ENCODE results near the gene P4HA3.

The P4HA3 gene

DNA sequence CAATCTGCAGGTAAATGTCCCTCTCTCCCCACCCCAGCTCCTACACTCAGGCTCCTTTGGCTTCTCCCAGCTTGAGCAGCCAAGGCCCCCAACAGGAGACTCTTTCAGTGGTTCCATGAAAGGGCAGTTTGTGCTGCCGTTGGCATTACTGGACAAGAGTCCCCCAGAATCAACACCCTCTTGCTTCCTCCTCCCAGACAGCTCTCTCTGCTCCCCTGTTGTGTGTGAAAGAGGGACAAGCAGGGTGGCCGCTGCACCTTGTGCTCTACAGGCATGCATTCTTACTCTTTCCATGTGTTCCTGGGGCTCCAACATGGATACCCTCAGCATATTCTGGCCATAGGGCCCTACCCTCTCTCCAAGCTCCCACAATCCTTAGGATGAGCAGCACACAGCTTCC, 48.7 kb downstream of the P4HA3 start:
- DNase-seq: no peak

DNA sequence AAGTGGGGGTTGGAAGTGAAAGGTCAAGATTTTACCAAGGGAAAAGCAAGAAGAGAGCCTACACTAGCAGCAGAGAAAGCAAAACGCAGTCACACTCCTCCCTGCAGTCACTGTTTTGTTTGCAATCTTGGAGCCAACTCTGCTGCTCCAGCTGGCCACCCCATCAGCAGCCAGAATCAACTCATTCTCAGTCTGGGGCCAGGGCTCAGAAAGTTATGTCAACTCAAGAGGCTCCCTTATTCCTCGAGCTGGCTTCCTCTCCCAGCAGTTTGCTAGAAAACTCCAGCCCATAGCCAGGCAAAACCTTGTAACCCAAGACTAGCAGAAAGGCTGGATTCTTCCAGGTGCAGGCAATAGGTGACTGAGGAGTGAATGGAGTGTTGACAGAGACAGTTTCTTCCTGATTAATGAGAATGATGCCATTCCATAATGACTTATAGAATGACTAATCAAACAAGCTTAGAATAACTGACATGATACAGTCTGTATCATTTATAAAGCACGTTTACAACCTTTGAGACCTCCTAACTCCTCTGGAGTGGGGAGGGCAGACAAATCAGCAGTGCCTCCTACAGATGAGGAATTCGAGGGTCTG, 53.4 kb downstream of the P4HA3 start:
- DNase-seq: peak; percentile 59

GRCh38 chr11:74256378-74257133, 54.9 kb downstream of the P4HA3 start:
- no peak for DNase-seq

GRCh38 chr11:74255741-74256375, 55.6 kb downstream of the P4HA3 start:
- peak; percentile 69 for DNase-seq

GRCh38 chr11:74253361-74253760, 58.1 kb downstream of the P4HA3 start:
- DNase-seq: no peak

GRCh38 chr11:74249496-74249895, 61.9 kb downstream of the P4HA3 start:
- no peak for DNase-seq

GRCh38 chr11:74248469-74248868, 63.0 kb downstream of the P4HA3 start:
- DNase-seq: no peak

GRCh38 chr11:74238243-74238642, 73.2 kb downstream of the P4HA3 start:
- DNase-seq: no peak

GRCh38 chr11:74237541-74237940, 73.9 kb downstream of the P4HA3 start:
- DNase-seq: no peak

- DNase-seq: no peak
These were observed 76.3 kb downstream of the P4HA3 start for GRCh38 chr11:74235121-74235520.

DNA sequence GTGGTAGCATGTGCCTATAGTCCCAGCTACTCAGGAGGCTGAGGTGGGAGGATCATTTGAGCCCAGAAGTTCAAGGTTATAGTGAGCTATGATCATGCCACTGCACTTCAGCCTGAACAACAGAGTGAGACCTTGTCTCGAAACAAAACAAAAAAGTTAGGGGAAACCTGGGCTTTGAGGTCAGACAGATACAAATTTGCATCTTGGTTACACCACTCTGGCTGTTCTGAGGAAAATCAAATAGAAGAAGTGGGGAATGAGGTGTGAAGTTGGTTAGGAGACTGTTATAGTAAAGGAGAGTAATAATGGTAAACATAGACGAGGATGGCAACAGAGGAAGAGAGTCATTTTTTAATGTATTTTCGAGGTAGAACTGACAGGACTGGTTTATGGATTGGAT, 77.8 kb downstream of the P4HA3 start:
- DNase-seq: no peak

- DNase-seq: no peak
These were observed 79.0 kb downstream of the P4HA3 start for GRCh38 chr11:74232311-74232950.

DNA sequence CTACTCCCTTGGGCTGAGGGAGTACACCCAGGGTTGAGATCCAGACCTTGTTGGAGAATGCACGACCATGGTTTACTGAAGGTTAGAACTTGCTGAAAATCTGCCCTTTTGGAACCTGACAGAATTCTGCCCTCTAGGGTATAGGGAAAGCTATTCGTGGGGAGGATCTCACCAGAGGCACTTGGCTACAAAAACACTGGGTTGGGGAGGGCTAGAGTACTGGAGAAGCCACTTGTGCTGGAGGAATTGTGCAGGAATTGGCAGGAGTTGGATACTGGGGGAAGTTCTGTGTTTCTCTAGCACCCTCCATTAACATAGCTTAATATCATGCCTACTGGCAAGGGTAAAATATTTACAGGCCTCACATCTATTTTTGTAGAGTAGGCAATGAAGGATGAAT, 84.5 kb downstream of the P4HA3 start:
- no peak for DNase-seq

GRCh38 chr11:74225565-74225964, 85.9 kb downstream of the P4HA3 start:
- DNase-seq: no peak

- no peak for DNase-seq
These were observed 89.6 kb downstream of the P4HA3 start for GRCh38 chr11:74221816-74222215.

- no peak for DNase-seq
These were observed 91.1 kb downstream of the P4HA3 start for GRCh38 chr11:74220376-74220775.

All from fibroblast of skin of scalp (primary cell).